ENCODE measurements around the gene OR2A5.

- TF ChIP-seq TEAD4 (IDR thresholded peaks at IDR 0.05) (no peak), EGR1 (IDR thresholded peaks at IDR 0.05) (no peak), TAF1 (IDR thresholded peaks at IDR 0.05; ENCODE audit: low read depth) (no peak), YY1 (IDR thresholded peaks at IDR 0.05; ENCODE audit: low read depth) (no peak), EP300 (IDR thresholded peaks at IDR 0.05; ENCODE audit: borderline replicate concordance) (no peak)
These were observed 15.6 kb upstream of the OR2A5 start for GRCh38 chr7:144032985-144033709.

Data from Ishikawa (cell line).